Fibroblast of lung (primary cell): ENCODE data around the gene CSRP1.

ENCODE experiments used
- CTCF ChIP-seq, 2 donors: IDR thresholded peaks in 1 of 2; conservative IDR thresholded peaks in 1 of 2; 1 replicate in 1 of 2; 2 replicates in 1 of 2; pipeline ENCODE4 v1.5.1; 2011 to 2012; ENCODE audit warnings: low read length in 2 of 2, control low read depth in 1 of 2, inconsistent platforms in 1 of 2, low read depth in 1 of 2, mild to moderate bottlenecking in 1 of 2
- EZH2 ChIP-seq: IDR thresholded peaks from 2 replicates; pipeline ENCODE4 v1.5.1; 2012; ENCODE audit warnings: low read length, control low read depth, mild to moderate bottlenecking; ENCODE audit errors: missing control alignments

GRCh38 chr1:201475915-201476669 is 30.8 kb downstream of the CSRP1 start:
- no peak for TF ChIP-seq CTCF (conservative IDR thresholded peaks at IDR 0.05 in 1 of 2, IDR thresholded peaks at IDR 0.05 in 1 of 2; ENCODE audit: low read depth in 1 of 2, low read length in 2 of 2)
- TF ChIP-seq EZH2, result no peak
